Thoracic aorta endothelial cell (primary cell): ENCODE measurements around the gene TMEM165. TPM values are rescaled to one million over a fixed set of nuclear protein-coding genes. Genes with fewer than 3 reads are reported as not detected.

Source experiments
- small RNA-seq: library from RNA; depleted of rRNA; stranded (forward); fragments of <200 nt; gene quantifications from one replicate; pipeline ENCODE3, GENCODE V24; 2012
- total RNA-seq: library from RNA; depleted of rRNA; stranded (reverse); fragments of >200 nt; gene quantifications from 2 replicates; pipeline ENCODE4 v1.2.3, GENCODE V29; 2012

The TMEM165 gene
- 202 and 222 TPM in 2 replicates for total RNA-seq

GRCh38 chr4:55395529-55396307, at the start of gene TMEM165:
TMEM165 (plus strand) TSS chr4:55395957; CDS start chr4:55396190, 233 bp downstream.

GRCh38 chr4:55345980-55346850, 49.5 kb upstream of the TMEM165 start, which contains the start of gene SRD5A3:
SRD5A3 (plus strand) TSS chr4:55346242; CDS start chr4:55346337, 95 bp downstream.

Small RNA genes within 50 kb of the gene (small RNA-seq; reads per million reads assigned to genes)
- gene RF00019 = not detected

Other genes starting within 250 kb of the TMEM165 start
- 10.0 and 11.3 TPM in 2 replicates for gene SRD5A3, start 49.7 kb upstream of the TMEM165 start, total RNA-seq
- 39.6 and 45.4 TPM in 2 replicates for gene CLOCK, start 151.0 kb downstream of the TMEM165 start, total RNA-seq
- gene PDCL2, start 196.3 kb downstream of the TMEM165 start, total RNA-seq = not detected in 2 replicates
- gene NMU, start 240.3 kb downstream of the TMEM165 start, total RNA-seq = 0.53 TPM in 1 of 2 replicates, not detected in the other